ENCODE measurements around the gene NTNG2. TPM values are rescaled to one million over a fixed set of nuclear protein-coding genes. Genes with fewer than 3 reads are reported as not detected.

NTNG2 gene
- total RNA-seq, 1 donor from 2014 or later: 43.7 TPM

DNA sequence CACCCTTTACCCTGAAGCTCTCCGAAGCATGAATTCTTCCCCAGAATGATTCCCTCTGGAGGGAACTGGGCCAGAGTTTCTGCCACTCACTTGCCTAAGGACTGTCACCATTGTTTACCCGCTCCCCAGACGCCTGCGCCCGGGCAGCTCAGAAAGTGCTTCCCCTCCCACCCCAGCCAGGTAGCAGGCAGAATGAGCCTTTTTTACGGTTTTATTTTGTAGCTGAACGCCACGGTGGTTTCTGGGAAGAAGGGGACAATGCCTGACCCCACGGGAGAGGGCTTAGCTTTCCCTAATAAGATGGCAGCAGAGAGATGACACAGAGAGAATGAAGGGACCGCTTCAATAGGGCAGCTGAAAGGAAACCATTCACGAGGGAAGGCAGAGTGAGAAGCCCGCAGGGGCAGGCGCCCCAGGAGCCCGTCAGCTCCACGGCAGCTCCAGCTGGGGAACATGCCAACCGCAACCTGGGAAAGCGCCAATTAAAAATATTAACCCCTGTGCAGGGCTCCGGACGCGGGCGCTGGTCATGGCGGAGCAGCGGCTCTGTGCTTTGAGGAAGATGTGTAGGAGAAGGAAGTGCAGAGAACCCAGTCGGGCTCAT is 20.4 kb upstream of the NTNG2 start:
- peaks cover 7% of the 10 kb centered on the region for H3K36me3 Mint-ChIP-seq (ENCODE audit: unreplicated experiment)
- TF ChIP-seq, protein P1, sequence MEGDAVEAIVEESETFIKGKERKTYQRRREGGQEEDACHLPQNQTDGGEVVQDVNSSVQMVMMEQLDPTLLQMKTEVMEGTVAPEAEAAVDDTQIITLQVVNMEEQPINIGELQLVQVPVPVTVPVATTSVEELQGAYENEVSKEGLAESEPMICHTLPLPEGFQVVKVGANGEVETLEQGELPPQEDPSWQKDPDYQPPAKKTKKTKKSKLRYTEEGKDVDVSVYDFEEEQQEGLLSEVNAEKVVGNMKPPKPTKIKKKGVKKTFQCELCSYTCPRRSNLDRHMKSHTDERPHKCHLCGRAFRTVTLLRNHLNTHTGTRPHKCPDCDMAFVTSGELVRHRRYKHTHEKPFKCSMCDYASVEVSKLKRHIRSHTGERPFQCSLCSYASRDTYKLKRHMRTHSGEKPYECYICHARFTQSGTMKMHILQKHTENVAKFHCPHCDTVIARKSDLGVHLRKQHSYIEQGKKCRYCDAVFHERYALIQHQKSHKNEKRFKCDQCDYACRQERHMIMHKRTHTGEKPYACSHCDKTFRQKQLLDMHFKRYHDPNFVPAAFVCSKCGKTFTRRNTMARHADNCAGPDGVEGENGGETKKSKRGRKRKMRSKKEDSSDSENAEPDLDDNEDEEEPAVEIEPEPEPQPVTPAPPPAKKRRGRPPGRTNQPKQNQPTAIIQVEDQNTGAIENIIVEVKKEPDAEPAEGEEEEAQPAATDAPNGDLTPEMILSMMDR (IDR thresholded peaks at IDR 0.05; ENCODE audit: partially characterized antibody, unreplicated experiment): no peak
- no peak for DNase-seq
- peaks cover 33% of the 10 kb centered on the region for H3K4me1 Mint-ChIP-seq (ENCODE audit: low read depth, unreplicated experiment)
- H3K9me3 Mint-ChIP-seq (ENCODE audit: unreplicated experiment): peaks cover 8% of the 10 kb centered on the region
- peak overlapping the region; percentile 76 for H3K4me3 Mint-ChIP-seq (ENCODE audit: unreplicated experiment)
- H3K27me3 Mint-ChIP-seq (ENCODE audit: unreplicated experiment): no peaks in the 10 kb centered on the region
- H3K27ac Mint-ChIP-seq (ENCODE audit: unreplicated experiment): peak overlapping the region; percentile 78

DNA sequence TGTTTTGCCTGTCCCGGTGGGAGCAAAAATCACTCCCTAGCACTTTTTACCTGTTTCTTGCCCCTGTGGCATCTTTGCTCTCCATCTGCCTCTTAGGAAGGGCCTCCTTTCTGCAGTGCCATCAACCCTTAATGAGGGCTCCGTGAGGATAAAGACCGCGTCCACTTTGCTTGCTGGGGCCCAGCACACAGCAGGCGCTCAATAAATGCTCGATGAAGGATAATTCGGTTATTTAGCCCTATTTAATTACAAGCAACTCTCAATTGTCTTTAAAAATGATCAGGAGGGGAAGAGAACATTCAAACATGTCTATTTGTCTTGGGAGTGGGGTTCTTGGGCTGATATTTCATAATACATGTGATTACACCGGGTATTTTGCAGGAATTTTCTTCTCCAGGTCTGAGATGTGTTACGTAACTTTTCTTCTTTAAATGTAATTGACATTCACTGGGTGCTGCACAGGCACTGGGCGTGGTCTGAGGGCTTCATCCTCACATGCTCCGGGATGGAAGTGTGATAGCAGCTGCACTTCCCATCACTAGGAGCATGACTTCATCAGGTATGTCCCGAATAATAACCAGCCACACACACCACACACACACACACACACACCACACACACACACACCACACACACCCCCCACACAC is 19.8 kb upstream of the NTNG2 start:
- peak overlapping the region; percentile 40 for H3K4me3 Mint-ChIP-seq (ENCODE audit: unreplicated experiment)
- peaks cover 29% of the 10 kb centered on the region for H3K4me1 Mint-ChIP-seq (ENCODE audit: low read depth, unreplicated experiment)
- peak overlapping the region; percentile 36 for H3K27ac Mint-ChIP-seq (ENCODE audit: unreplicated experiment)
- DNase-seq: no peak
- TF ChIP-seq, protein P1 (IDR thresholded peaks at IDR 0.05; ENCODE audit: partially characterized antibody, unreplicated experiment): no peak
- H3K27me3 Mint-ChIP-seq (ENCODE audit: unreplicated experiment): no peaks in the 10 kb centered on the region
- peaks cover 8% of the 10 kb centered on the region for H3K9me3 Mint-ChIP-seq (ENCODE audit: unreplicated experiment)
- peaks cover 7% of the 10 kb centered on the region for H3K36me3 Mint-ChIP-seq (ENCODE audit: unreplicated experiment)

DNA sequence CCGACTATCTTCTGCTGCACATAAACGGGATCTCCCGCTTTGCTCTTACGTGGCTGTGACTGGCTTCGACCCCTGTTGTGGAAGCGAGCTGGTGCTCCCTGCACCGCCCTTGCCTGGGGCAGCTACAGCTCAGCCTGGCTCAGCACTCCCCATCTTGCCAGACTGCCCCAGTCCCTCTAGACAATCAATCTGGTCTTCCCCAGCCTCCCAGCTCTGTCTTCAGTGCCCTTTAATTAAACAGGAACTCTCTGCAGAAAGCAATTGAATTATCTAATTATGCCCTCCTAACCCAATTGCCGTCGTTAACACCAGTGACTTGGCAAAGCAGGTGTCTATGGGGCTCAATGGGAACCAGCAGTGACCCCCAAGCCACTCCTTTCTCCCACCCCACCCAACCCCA is 18.9 kb upstream of the NTNG2 start:
- Mint-ChIP-seq H3K27me3 (ENCODE audit: unreplicated experiment) (no peaks in the 10 kb centered on the region), H3K36me3 (ENCODE audit: unreplicated experiment) (peaks cover 7% of the 10 kb centered on the region), H3K4me1 (ENCODE audit: low read depth, unreplicated experiment) (peaks cover 24% of the 10 kb centered on the region), H3K27ac (ENCODE audit: unreplicated experiment) (no peak overlapping the region), H3K9me3 (ENCODE audit: unreplicated experiment) (peaks cover 8% of the 10 kb centered on the region), H3K4me3 (ENCODE audit: unreplicated experiment) (peak overlapping the region; percentile 30)
- DNase-seq: no peak
- TF ChIP-seq, protein P1 (IDR thresholded peaks at IDR 0.05; ENCODE audit: partially characterized antibody, unreplicated experiment): no peak

DNA sequence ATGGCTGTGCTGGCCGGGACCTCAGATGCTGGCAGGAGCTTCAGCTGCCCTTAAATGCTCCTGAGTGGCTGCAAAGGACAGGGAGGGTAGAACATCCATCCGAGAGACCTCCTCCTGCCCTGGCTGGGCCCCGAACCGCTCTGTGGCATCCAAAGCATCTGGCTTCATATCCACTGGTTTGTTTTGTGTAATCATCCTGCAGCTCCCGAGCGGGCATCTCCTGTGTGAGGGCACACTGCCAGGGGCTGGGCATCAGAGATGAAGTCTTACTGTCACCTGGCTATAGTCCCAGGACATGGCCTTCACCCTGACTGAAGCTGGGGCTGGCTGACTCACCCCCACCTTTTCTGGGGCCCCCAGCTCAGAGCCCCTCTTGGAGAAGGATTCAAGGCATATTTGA is 18.5 kb upstream of the NTNG2 start:
- Mint-ChIP-seq H3K9me3 (ENCODE audit: unreplicated experiment) (peaks cover 8% of the 10 kb centered on the region), H3K36me3 (ENCODE audit: unreplicated experiment) (peaks cover 7% of the 10 kb centered on the region), H3K27me3 (ENCODE audit: unreplicated experiment) (no peaks in the 10 kb centered on the region), H3K4me3 (ENCODE audit: unreplicated experiment) (no peak overlapping the region), H3K4me1 (ENCODE audit: low read depth, unreplicated experiment) (peaks cover 24% of the 10 kb centered on the region), H3K27ac (ENCODE audit: unreplicated experiment) (no peak overlapping the region)
- no peak for DNase-seq
- TF ChIP-seq, protein P1 (IDR thresholded peaks at IDR 0.05; ENCODE audit: partially characterized antibody, unreplicated experiment): no peak

DNA sequence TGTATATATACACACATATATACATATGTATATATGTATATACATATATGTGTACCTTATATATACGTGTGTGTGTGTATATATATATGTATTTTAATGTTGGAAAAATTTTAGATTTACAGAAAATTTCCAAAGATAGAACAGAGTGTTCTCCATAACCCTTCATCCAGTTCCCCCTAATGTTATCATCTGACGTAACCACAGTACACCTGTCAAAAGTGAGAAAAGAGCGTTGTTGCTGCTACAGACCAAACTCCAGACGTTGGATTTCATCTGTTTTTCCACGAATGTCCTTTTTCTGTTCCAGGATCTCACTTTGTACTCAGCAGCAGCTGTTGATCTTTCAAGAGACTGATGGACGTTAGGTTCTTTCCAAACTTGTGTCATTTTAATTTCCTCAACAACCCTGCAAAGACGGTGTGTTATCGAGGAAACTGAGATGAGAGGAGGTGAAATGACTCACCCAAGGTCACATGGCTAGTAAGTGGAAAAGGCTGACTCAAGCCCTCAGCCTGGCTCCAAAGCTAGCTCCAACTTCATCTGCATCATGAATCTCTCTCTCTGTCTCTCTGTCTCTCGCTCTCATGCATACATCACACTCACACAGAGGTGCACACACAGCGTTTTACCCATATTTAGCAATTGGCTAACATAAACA is 17.0 kb upstream of the NTNG2 start:
- no peak overlapping the region for H3K4me3 Mint-ChIP-seq (ENCODE audit: unreplicated experiment)
- DNase-seq: no peak
- H3K4me1 Mint-ChIP-seq (ENCODE audit: low read depth, unreplicated experiment): peaks cover 24% of the 10 kb centered on the region
- peaks cover 9% of the 10 kb centered on the region for H3K9me3 Mint-ChIP-seq (ENCODE audit: unreplicated experiment)
- no peak overlapping the region for H3K27ac Mint-ChIP-seq (ENCODE audit: unreplicated experiment)
- H3K27me3 Mint-ChIP-seq (ENCODE audit: unreplicated experiment): no peaks in the 10 kb centered on the region
- TF ChIP-seq, protein P1 (IDR thresholded peaks at IDR 0.05; ENCODE audit: partially characterized antibody, unreplicated experiment): no peak
- H3K36me3 Mint-ChIP-seq (ENCODE audit: unreplicated experiment): peaks cover 7% of the 10 kb centered on the region

Data from glutamatergic neuron (in vitro differentiated cells).